HG02642 (cell line): Measurements from ENCODE around the gene CDC42.

Experiments used
- ATAC-seq: cut with Tn5 transposase; IDR thresholded peaks from one replicate; pipeline ENCODE4 v1.9.1; 2021; ENCODE audit warnings: mild to moderate bottlenecking; ENCODE audit not compliant: unreplicated experiment, poor library complexity

Gene CDC42

DNA sequence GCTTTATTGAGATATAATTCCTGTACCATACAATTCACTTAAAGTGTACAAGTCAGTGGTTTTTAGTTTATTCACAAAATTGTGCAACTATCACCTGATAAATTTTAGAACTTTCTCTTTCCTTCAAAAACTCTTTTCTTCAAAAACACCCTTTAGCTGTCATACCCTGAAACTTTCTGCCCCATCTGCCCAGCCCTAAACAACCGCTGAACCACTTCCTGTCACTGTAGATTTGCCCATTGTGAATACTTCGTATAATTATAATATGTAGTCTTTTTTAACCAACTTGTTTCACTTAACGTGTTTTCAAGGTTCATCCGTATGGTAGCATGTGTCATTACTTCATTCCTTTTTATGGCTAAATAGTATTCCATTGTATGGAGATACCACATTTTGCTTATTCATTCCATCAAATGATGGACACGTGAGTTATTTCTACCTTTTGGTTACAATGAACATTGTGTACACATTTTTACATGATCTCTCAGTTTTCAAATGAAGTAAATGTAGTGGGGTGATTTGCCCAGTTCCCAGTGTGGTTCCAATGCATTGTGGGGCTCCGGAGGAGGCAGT lies 52.4 kb downstream of the CDC42 start:
- ATAC-seq = no peak

DNA sequence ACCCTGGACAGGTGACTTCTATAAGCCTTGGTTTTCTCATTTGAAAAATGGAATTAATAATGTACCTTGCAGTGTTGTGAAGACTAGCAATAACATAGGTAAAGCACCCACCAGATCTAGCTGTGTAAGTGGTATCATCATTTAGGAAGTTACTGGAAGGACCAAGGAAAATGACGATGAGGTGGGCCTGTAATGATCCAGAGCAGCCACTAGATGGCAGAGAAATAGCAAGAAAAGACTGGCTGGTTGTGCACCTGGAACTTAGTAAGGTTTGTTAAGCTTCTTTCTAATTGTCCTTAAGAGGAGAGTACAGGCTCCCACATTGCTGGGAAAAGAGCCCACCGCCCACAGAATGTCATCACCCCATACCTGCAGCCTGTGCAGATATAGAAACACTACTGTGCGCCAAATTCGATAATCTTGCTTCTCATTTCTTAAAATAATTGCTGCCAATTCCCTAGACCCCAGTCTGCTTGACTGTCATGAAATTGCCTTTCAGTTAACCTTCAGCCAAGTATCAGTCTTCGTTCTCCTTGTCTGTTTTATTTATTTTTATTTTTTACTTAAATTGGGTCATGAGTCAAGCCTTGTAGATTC lies 53.2 kb downstream of the CDC42 start:
- ATAC-seq = no peak

DNA sequence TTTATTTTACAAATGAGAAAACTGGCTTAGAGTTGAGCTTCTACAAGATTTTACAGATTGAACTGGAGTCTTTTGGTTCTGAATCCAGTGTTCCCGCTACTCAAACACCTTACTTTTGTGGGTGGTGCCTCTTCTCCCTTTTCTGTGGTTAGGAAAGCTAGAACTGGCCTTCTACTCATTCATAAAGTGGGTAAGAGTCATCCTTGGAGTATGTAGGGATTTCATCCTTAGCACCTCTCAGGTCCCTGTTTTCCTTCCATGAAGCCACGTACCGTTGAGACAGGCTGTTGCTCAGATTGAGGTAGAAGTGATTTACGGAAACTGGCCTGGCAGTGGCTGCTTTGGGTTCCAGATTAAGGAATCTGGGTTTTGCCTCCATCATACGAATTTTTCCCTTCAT lies 54.6 kb downstream of the CDC42 start:
- ATAC-seq = no peak

DNA sequence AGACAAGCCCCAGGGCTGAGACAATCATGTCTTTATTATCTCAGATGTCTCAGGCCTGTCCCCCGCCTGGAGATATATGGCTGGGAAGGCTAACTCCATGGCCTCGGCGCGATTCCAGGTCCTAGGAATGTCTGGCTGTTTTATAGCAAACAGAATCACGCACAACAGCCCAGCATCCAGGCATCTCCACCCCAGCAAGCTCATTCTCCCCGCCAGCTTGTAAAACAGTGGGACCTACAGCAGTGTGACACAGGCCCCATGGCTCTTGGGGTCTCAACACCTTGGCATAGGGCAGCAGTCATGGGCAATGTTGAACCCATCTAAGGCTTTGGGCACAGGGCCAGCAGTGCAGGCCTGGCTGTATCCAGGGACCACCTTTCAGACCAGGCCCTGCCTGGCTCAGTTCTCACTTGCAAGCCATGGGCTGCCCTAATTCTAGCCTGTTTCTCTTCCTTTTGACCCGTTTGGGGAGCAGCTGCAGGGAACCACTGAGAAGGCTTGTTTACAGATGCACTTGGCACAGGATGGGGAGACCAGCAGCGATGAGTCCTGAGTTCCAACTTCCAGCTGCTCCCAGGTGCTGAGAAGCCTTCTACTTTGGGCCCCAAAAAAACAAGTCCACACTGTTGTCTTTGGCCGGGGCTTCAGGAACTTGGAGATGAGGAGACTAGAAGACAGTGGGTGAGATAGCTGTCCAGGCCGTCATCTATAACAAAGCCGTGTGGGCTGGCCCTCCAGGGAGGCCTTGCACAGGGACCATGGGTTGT lies 56.0 kb downstream of the CDC42 start:
- ATAC-seq = no peak

DNA sequence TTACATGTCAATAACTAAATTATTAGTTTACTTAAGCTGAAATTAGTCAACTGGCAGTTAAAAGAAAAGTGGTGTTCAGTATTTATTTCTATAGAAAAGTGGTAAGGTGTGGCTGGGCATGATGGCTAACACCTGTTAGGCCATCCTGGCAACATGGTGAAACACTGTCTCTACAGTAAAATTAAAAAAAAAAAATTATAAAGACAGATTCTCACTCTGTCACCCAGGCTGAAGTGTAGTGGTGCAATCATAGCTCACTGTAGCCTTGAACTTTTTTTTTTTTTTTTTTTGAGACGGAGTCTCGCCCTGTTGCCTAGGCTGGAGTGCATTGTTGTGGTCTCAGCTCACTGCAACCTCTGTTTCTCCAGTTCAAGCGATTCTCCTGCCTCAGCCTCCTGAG lies 57.5 kb downstream of the CDC42 start:
- no peak for ATAC-seq

DNA sequence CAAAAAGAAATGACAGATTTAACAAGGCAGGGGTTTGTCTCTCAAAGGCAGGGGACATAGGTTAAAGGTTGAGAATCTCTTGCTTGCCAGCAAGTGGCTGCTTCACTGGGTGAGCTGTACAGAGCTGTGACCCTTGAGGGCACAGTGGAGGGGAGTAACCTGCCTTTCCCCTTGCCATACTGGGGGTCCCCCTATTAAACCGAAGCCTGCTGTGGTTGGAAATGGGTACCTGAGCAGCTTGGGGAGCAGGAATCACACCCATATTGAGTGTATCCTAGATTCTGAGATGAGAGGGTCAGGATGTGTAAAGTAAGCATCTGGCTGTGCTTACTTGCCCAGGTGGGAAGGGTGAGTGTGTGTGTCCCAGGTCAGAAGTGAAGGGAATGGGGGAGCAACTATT lies 58.6 kb downstream of the CDC42 start:
- ATAC-seq = no peak

DNA sequence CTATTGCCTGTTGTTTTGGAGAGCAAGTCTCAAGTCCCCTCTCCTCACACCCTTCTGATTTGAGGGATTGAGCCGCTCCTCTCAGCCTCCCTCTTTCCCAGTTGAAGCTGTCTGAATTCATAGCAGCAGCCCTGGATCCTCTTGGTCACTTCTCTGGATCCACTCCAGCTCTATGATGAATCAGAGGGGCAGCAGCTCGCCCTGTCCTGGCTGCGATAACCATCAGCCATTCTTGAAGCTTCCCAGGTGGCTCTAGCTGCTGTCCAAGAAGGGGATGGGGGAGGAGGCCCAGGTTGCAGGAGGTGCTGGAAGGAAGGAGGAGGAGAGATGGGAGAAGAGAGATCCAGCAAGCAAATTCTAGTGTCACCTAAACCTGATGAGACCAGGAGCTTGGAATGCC lies 59.1 kb downstream of the CDC42 start:
- ATAC-seq = no peak

DNA sequence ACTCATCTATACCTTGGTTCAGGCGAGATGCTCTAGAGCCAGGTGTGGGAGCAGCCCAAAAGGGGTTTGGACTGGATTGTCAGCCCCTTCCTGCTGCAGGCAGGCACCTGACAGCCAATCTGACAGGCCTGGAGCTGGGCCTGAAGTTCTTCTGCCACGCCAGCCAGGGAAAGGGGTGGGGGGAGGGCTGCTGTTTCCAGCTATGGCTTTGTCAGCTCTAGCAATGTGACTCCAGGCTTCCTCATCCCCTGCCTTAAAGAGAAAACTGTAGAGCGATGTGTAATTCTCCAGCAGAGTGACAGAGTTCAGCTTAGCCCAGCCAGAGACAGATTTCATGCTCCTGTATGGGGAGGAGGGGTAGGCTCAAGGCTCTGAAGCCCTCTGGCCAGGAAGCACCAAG lies 60.0 kb downstream of the CDC42 start:
- no peak for ATAC-seq

DNA sequence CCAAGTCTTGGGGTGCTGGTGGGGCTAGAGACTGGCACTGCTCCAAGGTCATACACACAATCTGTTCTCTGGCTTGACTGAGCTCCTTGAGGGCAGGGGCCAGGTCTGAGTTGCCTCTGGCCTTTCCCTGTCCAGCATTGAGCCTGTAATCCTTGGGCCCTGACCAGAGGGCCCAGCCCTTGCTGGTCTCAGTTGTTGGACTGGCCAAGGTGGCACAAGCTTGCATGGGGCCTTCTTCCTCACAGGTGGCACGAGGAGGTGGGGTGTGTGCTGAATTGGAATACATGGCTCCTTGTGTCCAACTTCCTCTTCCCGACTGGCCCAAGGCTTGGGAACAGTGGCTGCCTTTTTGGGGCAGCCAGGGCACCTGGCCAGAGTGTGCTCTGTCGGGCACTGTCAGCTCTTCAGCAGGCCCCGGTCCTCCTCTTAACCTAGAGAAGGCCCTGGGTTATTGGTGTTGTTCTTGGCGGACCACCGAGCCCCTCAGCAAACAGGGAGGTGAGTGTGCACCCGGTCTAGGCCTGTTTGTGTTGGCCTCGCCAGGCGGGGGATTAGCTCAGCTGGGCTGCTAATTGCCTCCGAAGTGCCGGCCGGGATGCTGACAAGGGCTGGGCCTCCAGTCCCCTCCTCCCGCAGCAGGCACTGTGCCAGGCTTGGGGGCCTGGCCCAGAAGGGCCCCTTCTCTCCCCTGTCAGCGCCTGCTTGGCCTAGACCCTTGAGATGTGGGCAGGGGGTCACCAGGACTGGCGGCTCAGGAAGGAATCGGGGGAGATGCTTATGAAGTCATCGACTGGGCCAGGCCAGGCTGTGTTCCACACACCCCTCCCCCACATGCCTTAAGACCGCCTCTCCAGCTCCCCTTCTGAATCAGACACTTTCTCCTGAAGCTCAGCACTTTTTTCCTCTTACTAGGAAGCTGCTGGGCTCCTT lies 61.8 kb downstream of the CDC42 start:
- no peak for ATAC-seq

DNA sequence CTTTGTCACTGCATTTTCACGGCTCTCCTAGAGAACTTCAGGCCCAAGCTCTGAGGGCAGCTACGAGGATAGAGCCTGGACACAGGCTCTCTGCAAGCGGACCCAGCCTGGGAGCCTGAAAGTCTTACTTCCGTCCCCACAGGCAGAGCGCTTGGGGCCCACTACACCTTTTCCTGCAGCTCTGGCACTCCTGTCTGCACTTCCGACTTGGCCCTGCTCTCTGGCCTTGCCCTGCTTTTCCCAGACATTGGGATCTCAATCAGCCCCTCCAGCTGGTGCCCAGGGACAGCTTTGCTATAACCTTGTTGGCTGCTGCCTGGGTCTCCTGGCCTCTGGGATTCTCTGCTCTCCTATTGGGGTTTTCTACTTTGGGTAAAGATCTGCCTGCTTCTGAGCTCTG lies 62.8 kb downstream of the CDC42 start:
- ATAC-seq = no peak

DNA sequence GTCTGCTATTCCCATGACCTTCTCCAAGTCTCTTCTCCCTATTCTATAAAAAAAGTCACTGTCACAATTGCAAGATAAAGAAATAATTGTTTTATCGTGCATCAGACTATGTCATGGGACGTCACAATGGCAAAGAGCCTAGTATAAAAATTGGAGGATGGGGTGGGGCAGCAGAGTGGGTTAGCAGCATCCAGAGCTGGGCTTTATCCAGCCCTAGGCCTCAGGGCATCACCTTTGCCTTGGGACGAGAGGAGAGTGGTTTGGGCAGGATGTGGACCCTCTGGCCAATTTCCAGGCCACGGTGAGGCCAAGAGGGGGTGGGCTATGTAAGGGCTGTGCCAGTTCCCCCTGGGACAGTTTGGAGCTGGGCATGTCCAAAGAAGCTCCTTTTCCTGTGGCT lies 64.7 kb downstream of the CDC42 start:
- ATAC-seq = no peak

DNA sequence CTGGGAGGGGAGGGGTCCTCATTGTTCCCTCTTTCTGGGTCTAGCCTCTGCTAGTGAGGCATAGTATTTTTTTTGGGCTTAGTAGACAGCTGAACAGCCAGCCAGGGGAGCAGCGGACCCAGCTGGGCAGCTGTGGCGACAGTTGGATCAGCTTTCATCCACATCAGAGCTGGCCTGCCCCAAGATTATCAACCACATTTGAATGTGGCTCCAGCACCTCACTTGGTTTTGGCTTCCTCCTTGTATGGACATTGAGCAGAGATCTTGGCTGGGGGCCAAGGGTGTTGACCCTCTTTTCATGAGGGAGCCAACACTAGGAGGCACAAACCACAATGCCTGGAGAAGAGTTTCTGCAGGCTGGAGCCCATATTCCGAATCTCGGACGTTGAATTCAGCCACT lies 65.3 kb downstream of the CDC42 start:
- ATAC-seq = no peak

DNA sequence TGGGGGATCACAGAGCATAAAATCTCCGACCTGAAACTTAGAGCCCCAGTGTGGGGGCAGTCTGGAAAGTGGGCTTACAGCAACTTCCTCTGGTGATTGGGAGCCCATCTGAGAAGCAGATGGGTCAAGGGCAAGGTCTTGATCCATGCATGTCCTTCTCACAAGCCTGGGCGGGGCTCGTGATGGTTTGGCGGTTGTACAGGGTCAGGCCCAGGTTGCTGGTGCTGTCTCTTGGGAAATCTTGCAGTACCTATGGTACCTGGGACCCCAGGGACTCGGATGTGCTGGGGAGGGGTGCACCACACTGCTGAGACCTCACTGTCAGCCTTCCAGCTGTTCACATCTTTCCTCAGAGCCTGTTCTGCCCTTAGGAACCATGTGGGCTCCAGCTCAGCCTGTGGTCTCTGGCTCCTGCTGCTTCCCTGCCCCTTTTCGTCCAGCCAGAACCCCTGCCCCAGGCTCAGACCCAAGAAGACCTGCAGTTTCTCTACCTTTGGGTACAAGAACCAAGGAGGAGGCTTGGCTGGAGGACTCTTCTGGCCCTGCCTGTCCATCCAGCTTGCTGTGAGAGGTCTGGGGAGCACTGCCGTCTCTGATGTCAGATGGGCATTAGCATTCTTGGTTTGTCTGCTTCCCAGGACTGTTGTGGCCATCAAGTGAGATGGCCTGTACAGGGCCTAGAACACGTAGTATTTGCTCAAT lies 65.9 kb downstream of the CDC42 start:
- no peak for ATAC-seq

DNA sequence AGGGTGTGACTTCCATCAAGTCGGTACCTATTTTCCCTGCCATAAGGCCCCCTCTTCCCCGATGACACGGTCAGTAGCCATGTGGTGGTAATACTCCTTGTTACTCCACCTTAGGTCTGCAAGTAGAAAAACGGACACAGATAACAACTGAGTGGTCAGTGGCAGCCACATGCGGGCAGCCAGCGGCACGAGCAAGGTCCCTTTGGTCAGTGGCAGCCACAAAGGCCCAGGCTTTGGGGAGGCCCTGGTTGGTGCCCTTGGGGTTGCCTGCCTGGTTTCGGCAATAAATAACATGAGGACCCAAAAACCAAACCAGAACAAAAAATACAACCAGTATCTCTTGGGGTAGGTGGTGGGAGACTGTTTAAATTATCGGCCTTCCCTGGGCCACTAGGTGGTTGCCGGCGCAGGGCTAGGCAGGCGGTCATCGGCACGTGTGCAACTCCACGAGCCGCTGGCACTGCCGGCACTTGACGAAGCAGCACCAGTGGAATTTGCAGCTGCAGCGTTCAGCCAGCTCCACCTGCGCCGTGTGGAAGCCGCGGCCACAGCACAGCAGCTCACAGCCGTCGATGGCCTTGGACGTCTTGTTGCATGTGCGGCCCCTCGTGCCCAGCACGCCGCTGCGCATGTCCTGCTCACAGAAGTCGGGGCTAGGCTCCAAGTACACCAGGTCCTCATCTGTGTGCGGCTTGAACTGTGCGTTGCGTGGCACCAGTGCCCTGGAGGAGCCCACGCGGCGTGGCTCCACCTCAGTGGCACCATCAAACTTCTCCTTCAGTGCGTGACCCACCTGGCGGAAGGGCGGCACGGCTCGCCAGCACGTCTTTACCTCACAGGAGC lies 67.3 kb downstream of the CDC42 start:
- no peak for ATAC-seq

DNA sequence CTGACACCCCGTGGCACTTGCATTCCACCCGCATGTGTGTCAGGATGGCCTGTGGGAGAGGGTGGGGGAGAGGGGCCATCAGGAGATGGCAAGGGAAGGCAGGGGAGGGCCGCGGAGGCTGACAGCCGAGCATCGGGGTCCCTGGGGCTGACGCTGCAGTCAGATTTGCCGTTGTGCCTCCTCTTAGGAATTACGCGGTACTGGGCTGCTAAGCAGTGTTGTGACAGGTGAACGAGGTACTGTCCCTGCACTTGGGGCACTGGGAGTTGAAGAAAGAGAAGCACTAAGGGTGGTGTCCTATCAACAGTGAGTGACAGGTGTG lies 67.9 kb downstream of the CDC42 start:
- no peak for ATAC-seq

DNA sequence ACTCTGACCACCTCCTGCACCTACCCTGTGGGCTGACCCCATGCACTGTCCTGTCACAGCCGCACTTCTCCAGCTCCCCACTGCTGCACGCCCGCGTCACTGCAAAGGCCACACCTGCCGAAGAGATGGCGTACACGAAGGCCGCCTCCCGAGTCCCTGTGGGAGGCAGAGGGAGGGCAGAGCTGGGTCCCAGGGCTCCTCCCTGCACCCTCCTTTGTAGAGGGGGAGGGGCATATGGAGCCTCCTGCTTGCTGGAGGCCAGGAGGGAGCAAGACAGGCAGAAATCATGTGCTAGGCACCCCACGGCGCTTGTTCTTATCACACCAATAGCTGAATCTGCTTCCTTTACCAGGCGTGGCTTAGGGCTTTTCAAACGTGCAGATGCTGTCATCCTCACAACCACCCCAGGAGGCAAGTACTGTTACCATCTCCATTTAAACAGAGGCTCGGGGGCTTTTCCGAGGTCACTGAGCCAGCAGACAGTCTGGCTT lies 69.0 kb downstream of the CDC42 start:
- ATAC-seq = no peak

DNA sequence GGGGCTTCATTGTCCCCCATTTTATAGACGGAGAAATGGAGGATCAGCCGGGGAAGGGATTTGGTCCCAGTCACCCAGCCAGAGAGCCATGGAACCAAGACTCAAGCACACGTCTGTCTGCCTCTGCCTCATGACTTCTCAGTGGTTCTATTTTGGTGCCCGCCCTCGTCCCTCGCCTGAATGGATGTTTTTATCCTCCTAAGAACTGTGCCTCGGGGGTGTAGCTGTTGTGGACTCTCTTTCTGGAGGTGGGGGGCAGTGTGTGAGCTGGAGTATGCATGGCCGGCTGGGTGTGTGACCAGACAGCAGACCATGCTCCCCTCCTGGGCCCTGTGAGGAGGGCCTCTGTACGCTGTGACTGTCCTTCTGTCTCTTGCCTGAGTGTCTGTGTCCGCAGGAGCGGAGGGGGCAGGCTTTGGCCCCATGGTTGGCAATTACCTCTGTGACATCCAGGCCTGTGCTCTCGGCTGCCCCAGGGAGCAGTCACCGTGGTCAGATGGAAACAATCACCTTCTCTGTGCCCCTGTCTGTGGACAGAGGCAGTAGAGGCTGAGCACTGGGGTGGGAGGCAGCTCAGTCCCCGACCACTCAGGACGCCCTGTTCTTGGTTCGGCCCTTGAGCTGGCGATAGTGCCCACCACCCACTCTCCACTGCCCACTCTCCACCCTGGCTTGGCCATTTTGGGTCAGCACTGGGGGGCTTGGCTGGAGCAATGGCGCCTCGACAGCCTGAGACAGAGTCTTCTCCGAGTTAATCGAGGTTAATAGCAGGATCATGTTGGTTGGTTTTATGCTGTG lies 70.0 kb downstream of the CDC42 start:
- no peak for ATAC-seq

DNA sequence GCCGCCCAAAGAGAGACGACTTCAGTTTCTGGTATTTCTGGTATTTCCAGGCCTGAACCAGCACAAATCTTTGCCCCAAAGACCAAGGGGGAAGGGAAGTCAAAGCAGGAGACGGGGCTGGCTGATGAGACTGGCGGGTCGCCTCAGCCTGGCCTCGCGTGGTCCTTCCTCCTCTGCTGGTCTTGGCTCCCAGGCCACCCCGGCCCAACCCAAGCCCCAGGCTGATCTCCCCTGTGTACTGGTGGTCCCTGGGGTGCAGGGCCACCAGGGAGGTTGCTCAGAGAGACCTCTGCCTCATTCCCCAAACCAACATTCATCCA lies 70.5 kb downstream of the CDC42 start:
- no peak for ATAC-seq

DNA sequence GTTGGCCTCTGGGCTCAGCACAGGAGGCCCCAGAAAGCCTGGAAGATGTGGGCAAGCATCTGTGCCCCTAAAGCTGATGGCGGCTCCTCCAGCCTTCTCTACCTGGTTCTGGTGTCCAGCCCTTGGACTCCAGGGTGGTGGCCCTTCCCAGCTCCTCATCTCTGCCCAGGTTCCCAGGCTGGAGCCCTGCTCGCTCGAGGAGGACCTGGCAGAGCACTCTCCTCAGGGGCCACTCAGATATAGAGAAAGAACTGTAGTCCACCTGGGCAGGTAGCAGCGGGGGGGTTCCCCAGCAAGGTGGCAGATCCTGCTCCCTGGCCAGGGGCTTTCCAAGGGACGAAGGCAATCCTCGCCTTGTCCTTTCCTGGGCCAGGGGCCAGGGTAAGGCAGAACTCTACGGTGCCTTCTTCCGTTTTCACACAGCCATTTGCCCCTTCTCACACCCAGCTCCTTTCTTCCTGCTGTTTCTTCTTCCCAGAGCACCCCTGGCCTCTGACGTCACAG lies 71.4 kb downstream of the CDC42 start:
- no peak for ATAC-seq
